ENCODE data around the gene ANAPC15. TPM values are rescaled to one million over a fixed set of nuclear protein-coding genes. Genes with fewer than 3 reads are reported as not detected.
"Not testable (repeated sequence)": the region's sequence is repeated elsewhere in the genome, so short reads cannot be mapped to it uniquely, and the experiment has no call there.

Gene ANAPC15
- total and polyA plus RNA-seq, 2 of the 4 experiments (the other 2 are of a cell fraction): 66.3 to 84.2 TPM

- ATAC-seq (ENCODE audit: low read depth) (peak; percentile 54), DNase-seq (peak; percentile 87)
- TF ChIP-seq CHD1 (IDR thresholded peaks at IDR 0.05; ENCODE audit: low read depth, low read length): no peak
- TF ChIP-seq CEBPB (IDR thresholded peaks at IDR 0.05; ENCODE audit: low read depth, low read length): peak; percentile 76
- BruUV-seq (replicated peaks): no TSS peak
- Histone ChIP-seq H3K9ac (ENCODE audit: low read depth, low read length) (no peak overlapping the region), H3K27me3 (ENCODE audit: control insufficient read depth, insufficient read depth, low read length) (no peaks in the 10 kb centered on the region), H4K5ac (ENCODE audit: low read depth, low read length) (peak overlapping the region; percentile 64), H3K4ac (ENCODE audit: low read depth, low read length) (peak overlapping the region; percentile 82), H3K23ac (ENCODE audit: low read depth, low read length) (peak overlapping the region; percentile 44; the same call in 1 of the 2 replicates), H2BK15ac (ENCODE audit: low read depth, low read length) (peak overlapping the region; percentile 76; the same call in 1 of the 3 replicates), H2BK120ac (ENCODE audit: low read depth, low read length) (peak overlapping the region; percentile 94), H2BK5ac (ENCODE audit: low read depth, low read length, poor library complexity, severe bottlenecking) (peak overlapping the region; percentile 84), H3K9me3 (ENCODE audit: control insufficient read depth, insufficient read depth, low read length) (no peaks in the 10 kb centered on the region), H2AFZ (replicated peaks; ENCODE audit: low read length, poor library complexity) (no peak overlapping the region), H4K20me1 (ENCODE audit: insufficient read depth, low read length) (no peaks in the 10 kb centered on the region), H3K79me1 (ENCODE audit: low read depth in 1 of 2, low read length in 2 of 2) (no peaks in the 10 kb centered on the region), H3K4me2 (ENCODE audit: low read depth, low read length) (no peak overlapping the region), H3K4me3 (ENCODE audit: insufficient read depth, low read depth, low read length) (no peak overlapping the region), H2AK9ac (replicated peaks; ENCODE audit: low read depth, low read length, poor library complexity) (no peak overlapping the region), H3K18ac (ENCODE audit: low read depth, low read length) (peak overlapping the region; percentile 45), H2AK5ac (ENCODE audit: low read depth, low read length) (0 out of 2 replicates have a peak overlapping the region, but pooled peaks have one; percentile 38), H3K36me3 (ENCODE audit: control insufficient read depth, insufficient read depth, low read length) (no peaks in the 10 kb centered on the region), H2BK20ac (ENCODE audit: low read depth, low read length) (peak overlapping the region; percentile 73), H3K14ac (replicated peaks; ENCODE audit: low read depth, low read length) (peak overlapping the region; percentile 43; the same call in 1 of the 2 replicates), H3K27ac (ENCODE audit: insufficient read depth, low read length) (peak overlapping the region; percentile 74; the same call in 1 of the 2 replicates), H3K9me1 (ENCODE audit: insufficient read depth, low read length) (peaks cover 6% of the 10 kb centered on the region), H3K56ac (ENCODE audit: extremely low read depth, insufficient read depth, low read length) (peak overlapping the region; percentile 36; the same call in 1 of the 2 replicates), H4K8ac (ENCODE audit: low read depth in 2 of 2, low read length in 2 of 2) (peak overlapping the region; percentile 55 to 81; a peak in 3 of 4 replicates), H4K91ac (ENCODE audit: insufficient read depth, low read depth, low read length) (peak overlapping the region; percentile 82), H3K4me1 (ENCODE audit: control insufficient read depth, insufficient read depth, low read length) (peaks cover 9% of the 10 kb centered on the region; the same call in 1 of the 2 replicates)
- in situ Hi-C loops (cut with MboI; ENCODE audit: low sequenced_read_pairs): no loop called here
- ChIA-PET CTCF (interaction anchor here (0.6 to 2.2 kb wide), 11 partner anchors 12 to 287 kb away, joined by 3 to 21 read pairs (median 3); partner anchors contain the start of genes ANAPC15 and RNF121), POLR2A (ENCODE audit: unreplicated experiment) (interaction anchor here (1.1 kb wide), 1 partner anchor 107 kb away, joined by 4 read pairs; no protein-coding TSS in a partner anchor)
- intact Hi-C loops (cut with micrococcal nuclease): loop anchor here (1.0 to 2.0 kb wide), 2 partner anchors 64 to 120 kb away; partner anchors contain the start of genes LRRC51 and NUMA1
- WGBS, 2 experiments (ENCODE audit: extremely low coverage in 2 of 2, insufficient read length in 1 of 2): 60% methylated on average over 1 of the region's 4 CpGs; no CpG with 5 or more reads in 1 of the 2 experiments
- dilution Hi-C loops (cut with HindIII; ENCODE audit: low sequenced_read_pairs, unreplicated experiment): no loop called here
Observed at GRCh38 chr11:72144807-72145565, 32.5 kb upstream of the ANAPC15 start.

GRCh38 chr11:72142543-72142942, 30.0 kb upstream of the ANAPC15 start:
- H3K27ac ChIP-seq (ENCODE audit: insufficient read depth, low read length); DNase-seq; H2AK5ac ChIP-seq (ENCODE audit: low read depth, low read length); H2AK9ac ChIP-seq (replicated peaks; ENCODE audit: low read depth, low read length, poor library complexity); H3K27me3 ChIP-seq (ENCODE audit: control insufficient read depth, insufficient read depth, low read length); BruUV-seq (replicated peaks); H4K5ac ChIP-seq (ENCODE audit: low read depth, low read length); ATAC-seq (ENCODE audit: low read depth); H3K36me3 ChIP-seq (ENCODE audit: control insufficient read depth, insufficient read depth, low read length); H3K9me3 ChIP-seq (ENCODE audit: control insufficient read depth, insufficient read depth, low read length); H2AFZ ChIP-seq (replicated peaks; ENCODE audit: low read length, poor library complexity); H4K91ac ChIP-seq (ENCODE audit: insufficient read depth, low read depth, low read length); POLR2A ChIA-PET (ENCODE audit: unreplicated experiment); H3K18ac ChIP-seq (ENCODE audit: low read depth, low read length); dilution Hi-C loops (cut with HindIII; ENCODE audit: low sequenced_read_pairs, unreplicated experiment); H3K4me3 ChIP-seq (ENCODE audit: insufficient read depth, low read depth, low read length); H3K23ac ChIP-seq (ENCODE audit: low read depth, low read length); H2BK5ac ChIP-seq (ENCODE audit: low read depth, low read length, poor library complexity, severe bottlenecking); H3K4ac ChIP-seq (ENCODE audit: low read depth, low read length); H3K56ac ChIP-seq (ENCODE audit: extremely low read depth, insufficient read depth, low read length); in situ Hi-C loops (cut with MboI; ENCODE audit: low sequenced_read_pairs); H3K4me2 ChIP-seq (ENCODE audit: low read depth, low read length); H3K9ac ChIP-seq (ENCODE audit: low read depth, low read length); H4K8ac ChIP-seq (ENCODE audit: low read depth in 2 of 2, low read length in 2 of 2); H3K14ac ChIP-seq (replicated peaks; ENCODE audit: low read depth, low read length); H4K20me1 ChIP-seq (ENCODE audit: insufficient read depth, low read length); H3K9me1 ChIP-seq (ENCODE audit: insufficient read depth, low read length); H3K79me1 ChIP-seq (ENCODE audit: low read depth in 1 of 2, low read length in 2 of 2); H2BK20ac ChIP-seq (ENCODE audit: low read depth, low read length); H2BK15ac ChIP-seq (ENCODE audit: low read depth, low read length): not testable (repeated sequence)
- H3K4me1 ChIP-seq (ENCODE audit: control insufficient read depth, insufficient read depth, low read length): peaks cover 11% of the 10 kb centered on the region; the same call in 1 of the 2 replicates
- WGBS, 2 experiments (ENCODE audit: extremely low coverage in 2 of 2, insufficient read length in 1 of 2): no CpG with 5 or more reads among the region's 1 CpG
- CTCF ChIA-PET: interaction anchor here (2.2 kb wide), 1 partner anchor 117 kb away, joined by 21 read pairs; no protein-coding TSS in a partner anchor
- intact Hi-C loops (cut with micrococcal nuclease): loop anchor here (1.0 kb wide), 1 partner anchor 39 kb away; no protein-coding TSS in a partner anchor
- peak overlapping the region; percentile 66; the same call in 1 of the 2 replicates for H2BK120ac ChIP-seq (ENCODE audit: low read depth, low read length)
